K562 (cell line): ENCODE measurements around the gene PALM3. TPM values are rescaled to one million over a fixed set of nuclear protein-coding genes. Genes with fewer than 3 reads are reported as not detected.

Source experiments
- ASH1L ChIP-seq: fragments of 450-650 bp; IDR thresholded peaks from 2 replicates; pipeline ENCODE4 v1.6.1; 2018; ENCODE audit warnings: borderline replicate concordance, mild to moderate bottlenecking, low read depth; ENCODE audit not compliant: partially characterized antibody
- CBX1 ChIP-seq: sonication (generic); IDR thresholded peaks from 2 replicates; pipeline ENCODE4 v1.6.1; 2016; ENCODE audit warnings: antibody characterized with exemption, low read depth, mild to moderate bottlenecking
- CBX2 ChIP-seq: fragments of 200-600 bp; sonication (generic); IDR thresholded peaks from one replicate; pipeline ENCODE4 v1.6.1; 2012; ENCODE audit warnings: mild to moderate bottlenecking, low read length, inconsistent platforms; ENCODE audit not compliant: insufficient read depth, poor library complexity, severe bottlenecking
- GABPA ChIP-seq: fragments of 200-800 bp; sonication (Bioruptor generic); conservative IDR thresholded peaks from 2 replicates; pipeline ENCODE4 v1.6.1; 2016; ENCODE audit warnings: low read depth, missing genetic modification characterization, missing compliant biosample characterization
- GTF2F1 ChIP-seq: IDR thresholded peaks from 2 replicates; pipeline ENCODE4 v1.6.1; 2011; ENCODE audit warnings: low read depth, low read length, improper control_type of control experiment
- HDGF ChIP-seq: fragments of 450-650 bp; IDR thresholded peaks from 2 replicates; pipeline ENCODE4 v1.6.1; 2016
- MIER1 ChIP-seq: fragments of 450-650 bp; IDR thresholded peaks from 2 replicates; pipeline ENCODE4 v1.6.1; 2016; ENCODE audit warnings: antibody characterized with exemption, mild to moderate bottlenecking, low read depth
- NCOA1 ChIP-seq: fragments of 450-650 bp; IDR thresholded peaks from 2 replicates; pipeline ENCODE4 v1.6.1; 2016; ENCODE audit warnings: low read depth
- NFIC ChIP-seq: fragments of 450-650 bp; IDR thresholded peaks from 2 replicates; pipeline ENCODE4 v1.6.1; 2017; ENCODE audit warnings: mild to moderate bottlenecking, inconsistent platforms
- PRMT5 ChIP-seq: sonication (generic); formaldehyde crosslinking; IDR thresholded peaks from 2 replicates; pipeline ENCODE4 v1.5.0; 2020; ENCODE audit warnings: missing genetic modification reagents
- PTBP1 ChIP-seq: fragments of 200-400 bp; formaldehyde crosslinking; IDR thresholded peaks from 2 replicates; pipeline ENCODE4 v1.6.1; 2017; ENCODE audit warnings: low read depth, low read length
- RB1 ChIP-seq: fragments of 450-650 bp; IDR thresholded peaks from 2 replicates; pipeline ENCODE4 v1.6.1; 2017; ENCODE audit warnings: low read depth, mild to moderate bottlenecking
- SMC3 ChIP-seq: conservative IDR thresholded peaks from 2 replicates; pipeline ENCODE4 v1.6.1; 2011; ENCODE audit warnings: low read depth, low read length, improper control_type of control experiment; ENCODE audit not compliant: insufficient read depth
- polyA plus RNA-seq, 8 experiments: library from polyadenylated mRNA; depleted of rRNA in 4 of 8; stranded (reverse) in 5 of 8; unstranded in 3 of 8; fragments of >200 nt; fragmentation: Nextera tagmentation in 2 of 8; fragmentation: Illumina TruSeq in 1 of 8; extraction: Ambion mirVana in 2 of 8; extraction: Trizol in 1 of 8; gene quantifications; 2 replicates each; pipeline versions ENCODE4 v1.2.1 to v1.2.3, GENCODE V29; 2011 to 2014; ENCODE audit warnings: inconsistent platforms in 1 of 8, missing spikeins in 1 of 8
- total RNA-seq, 7 experiments: library from RNA; depleted of rRNA in 6 of 7; stranded (reverse); fragments of >200 nt in 6 of 7; fragmentation: Illumina TruSeq in 2 of 7; extraction: Trizol in 2 of 7; gene quantifications; 2 replicates each; pipeline versions ENCODE4 v1.2.1 to v1.2.3, GENCODE V29; 2011 to 2021; ENCODE audit warnings: low replicate concordance in 1 of 7
- TF ChIP-seq, protein P1 (sequence below): sonication (generic); formaldehyde crosslinking; IDR thresholded peaks from 2 replicates; pipeline ENCODE4 v1.8.1; 2023; ENCODE audit warnings: missing genetic modification reagents, mild to moderate bottlenecking, borderline replicate concordance
- TF ChIP-seq, protein P2 (sequence below): sonication (generic); formaldehyde crosslinking; IDR thresholded peaks from 2 replicates; pipeline ENCODE4 v1.8.0; 2022; ENCODE audit warnings: mild to moderate bottlenecking, low read depth, missing genetic modification reagents
- TF ChIP-seq, protein P3 (sequence below): fragments of 250-450 bp; sonication (Bioruptor Pico); IDR thresholded peaks from 2 replicates; pipeline ENCODE4 v1.4.0; 2020; ENCODE audit warnings: mild to moderate bottlenecking, moderate library complexity
- TF ChIP-seq, protein P4 (sequence below): fragments of 250-450 bp; sonication (Bioruptor Pico); IDR thresholded peaks from 2 replicates; pipeline ENCODE4 v1.5.0; 2021

Gene PALM3
- total and polyA plus RNA-seq, 9 of the 15 experiments (the other 6 are each of a cell fraction or from before 2014, with no cell fraction given): 0.07 to 9.3 (median 3.3) TPM

DNA sequence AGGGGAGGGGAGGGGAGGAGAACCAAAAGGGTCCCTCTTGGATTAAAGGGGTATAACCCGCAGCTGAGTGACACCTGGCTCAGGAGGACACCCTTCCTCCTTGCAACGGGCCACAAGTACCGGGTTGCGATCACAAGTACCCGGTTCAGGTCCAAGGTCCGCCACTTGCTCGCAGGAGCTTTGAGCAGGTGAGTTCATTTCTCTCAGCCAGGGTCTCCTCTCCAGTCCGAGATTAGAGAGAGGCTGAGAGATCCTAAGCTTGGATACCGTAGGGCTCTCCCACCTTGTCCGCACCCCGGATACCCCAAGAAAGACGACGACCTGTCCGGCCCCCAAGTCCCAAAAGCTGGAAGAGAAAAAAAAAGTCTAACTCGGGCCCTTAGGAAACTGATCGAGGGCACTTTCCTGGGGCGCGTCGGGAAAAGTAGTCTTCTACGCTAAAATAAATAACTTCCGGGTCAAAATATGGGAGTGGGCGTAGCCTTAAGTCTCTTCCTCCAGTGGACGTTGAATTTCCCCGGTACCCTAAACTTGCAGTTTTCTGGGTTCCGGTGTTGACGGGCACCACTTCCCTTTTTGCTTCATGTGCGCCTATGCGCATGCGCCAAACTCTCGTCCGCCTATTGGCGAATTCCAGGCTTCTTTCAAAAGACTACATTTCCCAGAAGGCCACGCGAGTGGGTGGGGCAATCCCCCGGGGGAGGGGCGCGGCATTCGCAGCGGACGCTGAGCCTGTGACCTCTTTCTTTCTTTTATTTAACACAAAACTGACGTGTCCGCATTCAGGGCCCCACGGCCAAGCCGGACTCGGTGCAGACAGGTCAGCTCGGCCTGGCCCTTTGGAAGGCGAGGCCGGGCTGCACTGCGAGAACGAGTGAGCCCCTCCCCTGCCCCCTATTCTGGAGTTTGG lies 19.3 kb upstream of the PALM3 start (continued):
- TF ChIP-seq, protein P1, sequence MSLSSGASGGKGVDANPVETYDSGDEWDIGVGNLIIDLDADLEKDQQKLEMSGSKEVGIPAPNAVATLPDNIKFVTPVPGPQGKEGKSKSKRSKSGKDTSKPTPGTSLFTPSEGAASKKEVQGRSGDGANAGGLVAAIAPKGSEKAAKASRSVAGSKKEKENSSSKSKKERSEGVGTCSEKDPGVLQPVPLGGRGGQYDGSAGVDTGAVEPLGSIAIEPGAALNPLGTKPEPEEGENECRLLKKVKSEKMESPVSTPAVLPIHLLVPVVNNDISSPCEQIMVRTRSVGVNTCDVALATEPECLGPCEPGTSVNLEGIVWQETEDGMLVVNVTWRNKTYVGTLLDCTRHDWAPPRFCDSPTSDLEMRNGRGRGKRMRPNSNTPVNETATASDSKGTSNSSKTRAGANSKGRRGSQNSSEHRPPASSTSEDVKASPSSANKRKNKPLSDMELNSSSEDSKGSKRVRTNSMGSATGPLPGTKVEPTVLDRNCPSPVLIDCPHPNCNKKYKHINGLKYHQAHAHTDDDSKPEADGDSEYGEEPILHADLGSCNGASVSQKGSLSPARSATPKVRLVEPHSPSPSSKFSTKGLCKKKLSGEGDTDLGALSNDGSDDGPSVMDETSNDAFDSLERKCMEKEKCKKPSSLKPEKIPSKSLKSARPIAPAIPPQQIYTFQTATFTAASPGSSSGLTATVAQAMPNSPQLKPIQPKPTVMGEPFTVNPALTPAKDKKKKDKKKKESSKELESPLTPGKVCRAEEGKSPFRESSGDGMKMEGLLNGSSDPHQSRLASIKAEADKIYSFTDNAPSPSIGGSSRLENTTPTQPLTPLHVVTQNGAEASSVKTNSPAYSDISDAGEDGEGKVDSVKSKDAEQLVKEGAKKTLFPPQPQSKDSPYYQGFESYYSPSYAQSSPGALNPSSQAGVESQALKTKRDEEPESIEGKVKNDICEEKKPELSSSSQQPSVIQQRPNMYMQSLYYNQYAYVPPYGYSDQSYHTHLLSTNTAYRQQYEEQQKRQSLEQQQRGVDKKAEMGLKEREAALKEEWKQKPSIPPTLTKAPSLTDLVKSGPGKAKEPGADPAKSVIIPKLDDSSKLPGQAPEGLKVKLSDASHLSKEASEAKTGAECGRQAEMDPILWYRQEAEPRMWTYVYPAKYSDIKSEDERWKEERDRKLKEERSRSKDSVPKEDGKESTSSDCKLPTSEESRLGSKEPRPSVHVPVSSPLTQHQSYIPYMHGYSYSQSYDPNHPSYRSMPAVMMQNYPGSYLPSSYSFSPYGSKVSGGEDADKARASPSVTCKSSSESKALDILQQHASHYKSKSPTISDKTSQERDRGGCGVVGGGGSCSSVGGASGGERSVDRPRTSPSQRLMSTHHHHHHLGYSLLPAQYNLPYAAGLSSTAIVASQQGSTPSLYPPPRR: no peak
- no peak for TF ChIP-seq PTBP1
- TF ChIP-seq NFIC: no peak
- TF ChIP-seq, protein P2, sequence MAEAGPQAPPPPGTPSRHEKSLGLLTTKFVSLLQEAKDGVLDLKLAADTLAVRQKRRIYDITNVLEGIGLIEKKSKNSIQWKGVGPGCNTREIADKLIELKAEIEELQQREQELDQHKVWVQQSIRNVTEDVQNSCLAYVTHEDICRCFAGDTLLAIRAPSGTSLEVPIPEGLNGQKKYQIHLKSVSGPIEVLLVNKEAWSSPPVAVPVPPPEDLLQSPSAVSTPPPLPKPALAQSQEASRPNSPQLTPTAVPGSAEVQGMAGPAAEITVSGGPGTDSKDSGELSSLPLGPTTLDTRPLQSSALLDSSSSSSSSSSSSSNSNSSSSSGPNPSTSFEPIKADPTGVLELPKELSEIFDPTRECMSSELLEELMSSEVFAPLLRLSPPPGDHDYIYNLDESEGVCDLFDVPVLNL (CRISPR knock-in tag): no peak
- no peak; the same call in 1 of the 2 replicates for TF ChIP-seq GTF2F1
- TF ChIP-seq NCOA1: peak; percentile 82
- TF ChIP-seq HDGF: no peak
- TF ChIP-seq, protein P3, sequence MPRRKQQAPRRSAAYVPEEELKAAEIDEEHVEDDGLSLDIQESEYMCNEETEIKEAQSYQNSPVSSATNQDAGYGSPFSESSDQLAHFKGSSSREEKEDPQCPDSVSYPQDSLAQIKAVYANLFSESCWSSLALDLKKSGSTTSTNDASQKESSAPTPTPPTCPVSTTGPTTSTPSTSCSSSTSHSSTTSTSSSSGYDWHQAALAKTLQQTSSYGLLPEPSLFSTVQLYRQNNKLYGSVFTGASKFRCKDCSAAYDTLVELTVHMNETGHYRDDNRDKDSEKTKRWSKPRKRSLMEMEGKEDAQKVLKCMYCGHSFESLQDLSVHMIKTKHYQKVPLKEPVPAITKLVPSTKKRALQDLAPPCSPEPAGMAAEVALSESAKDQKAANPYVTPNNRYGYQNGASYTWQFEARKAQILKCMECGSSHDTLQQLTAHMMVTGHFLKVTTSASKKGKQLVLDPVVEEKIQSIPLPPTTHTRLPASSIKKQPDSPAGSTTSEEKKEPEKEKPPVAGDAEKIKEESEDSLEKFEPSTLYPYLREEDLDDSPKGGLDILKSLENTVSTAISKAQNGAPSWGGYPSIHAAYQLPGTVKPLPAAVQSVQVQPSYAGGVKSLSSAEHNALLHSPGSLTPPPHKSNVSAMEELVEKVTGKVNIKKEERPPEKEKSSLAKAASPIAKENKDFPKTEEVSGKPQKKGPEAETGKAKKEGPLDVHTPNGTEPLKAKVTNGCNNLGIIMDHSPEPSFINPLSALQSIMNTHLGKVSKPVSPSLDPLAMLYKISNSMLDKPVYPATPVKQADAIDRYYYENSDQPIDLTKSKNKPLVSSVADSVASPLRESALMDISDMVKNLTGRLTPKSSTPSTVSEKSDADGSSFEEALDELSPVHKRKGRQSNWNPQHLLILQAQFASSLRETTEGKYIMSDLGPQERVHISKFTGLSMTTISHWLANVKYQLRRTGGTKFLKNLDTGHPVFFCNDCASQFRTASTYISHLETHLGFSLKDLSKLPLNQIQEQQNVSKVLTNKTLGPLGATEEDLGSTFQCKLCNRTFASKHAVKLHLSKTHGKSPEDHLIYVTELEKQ (CRISPR knock-in tag): no peak
- TF ChIP-seq RB1: peak; percentile 48; the same call in 1 of the 2 replicates
- TF ChIP-seq, protein P4, sequence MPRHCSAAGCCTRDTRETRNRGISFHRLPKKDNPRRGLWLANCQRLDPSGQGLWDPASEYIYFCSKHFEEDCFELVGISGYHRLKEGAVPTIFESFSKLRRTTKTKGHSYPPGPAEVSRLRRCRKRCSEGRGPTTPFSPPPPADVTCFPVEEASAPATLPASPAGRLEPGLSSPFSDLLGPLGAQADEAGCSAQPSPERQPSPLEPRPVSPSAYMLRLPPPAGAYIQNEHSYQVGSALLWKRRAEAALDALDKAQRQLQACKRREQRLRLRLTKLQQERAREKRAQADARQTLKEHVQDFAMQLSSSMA: no peak
- TF ChIP-seq GABPA: peak; percentile 99
- no peak for TF ChIP-seq CBX2
- no peak for TF ChIP-seq SMC3
- no peak for TF ChIP-seq CBX1
- no peak for TF ChIP-seq MIER1
- TF ChIP-seq ASH1L: peak; percentile 75
- TF ChIP-seq PRMT5 (CRISPR knock-in tag): no peak
